Gastrocnemius medialis (tissue), 4 donors: ENCODE data around the gene OR4E2.

Experiments
- POLR2A ChIP-seq, 2 donors: fragments of 450-650 bp; IDR thresholded peaks; one replicate each; pipeline ENCODE4 v1.6.1; 2017; ENCODE audit warnings: antibody characterized with exemption in 2 of 2, mild to moderate bottlenecking in 2 of 2, moderate library complexity in 2 of 2
- TF ChIP-seq, protein P1 (sequence below), 5 experiments: fragments of 450-650 bp in 3 of 5; fragments of 200-600 bp in 2 of 5; sonication (generic) in 2 of 5; IDR thresholded peaks in 4 of 5; conservative IDR thresholded peaks in 1 of 5; 1 replicate in 4 of 5; 2 replicates in 1 of 5; pipeline ENCODE4 v1.5.1; 2016 to 2019; ENCODE audit warnings: antibody characterized with exemption in 5 of 5, mild to moderate bottlenecking in 3 of 5, moderate library complexity in 3 of 5

DNA sequence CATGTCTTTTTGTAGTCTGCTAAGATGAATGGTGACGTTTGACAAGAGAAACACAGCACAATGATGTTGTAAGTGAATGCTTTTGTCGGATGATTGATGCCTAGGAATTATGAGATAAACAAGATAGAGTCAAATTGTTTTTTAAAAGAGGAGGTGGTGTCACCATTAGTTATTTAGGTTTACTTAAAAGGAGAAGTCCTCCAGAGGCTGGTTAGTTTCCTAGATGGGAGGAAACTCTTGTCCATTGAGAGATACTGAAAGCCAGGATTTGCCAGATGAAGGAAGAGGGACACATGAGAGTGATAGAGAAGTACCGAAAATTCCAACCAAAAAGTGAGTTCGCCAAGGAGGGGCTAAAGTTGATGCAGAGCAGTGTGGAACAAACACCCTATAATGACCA is 18.8 kb upstream of the OR4E2 start, which contains the start of gene OR10G2:
- TF ChIP-seq, protein P1, sequence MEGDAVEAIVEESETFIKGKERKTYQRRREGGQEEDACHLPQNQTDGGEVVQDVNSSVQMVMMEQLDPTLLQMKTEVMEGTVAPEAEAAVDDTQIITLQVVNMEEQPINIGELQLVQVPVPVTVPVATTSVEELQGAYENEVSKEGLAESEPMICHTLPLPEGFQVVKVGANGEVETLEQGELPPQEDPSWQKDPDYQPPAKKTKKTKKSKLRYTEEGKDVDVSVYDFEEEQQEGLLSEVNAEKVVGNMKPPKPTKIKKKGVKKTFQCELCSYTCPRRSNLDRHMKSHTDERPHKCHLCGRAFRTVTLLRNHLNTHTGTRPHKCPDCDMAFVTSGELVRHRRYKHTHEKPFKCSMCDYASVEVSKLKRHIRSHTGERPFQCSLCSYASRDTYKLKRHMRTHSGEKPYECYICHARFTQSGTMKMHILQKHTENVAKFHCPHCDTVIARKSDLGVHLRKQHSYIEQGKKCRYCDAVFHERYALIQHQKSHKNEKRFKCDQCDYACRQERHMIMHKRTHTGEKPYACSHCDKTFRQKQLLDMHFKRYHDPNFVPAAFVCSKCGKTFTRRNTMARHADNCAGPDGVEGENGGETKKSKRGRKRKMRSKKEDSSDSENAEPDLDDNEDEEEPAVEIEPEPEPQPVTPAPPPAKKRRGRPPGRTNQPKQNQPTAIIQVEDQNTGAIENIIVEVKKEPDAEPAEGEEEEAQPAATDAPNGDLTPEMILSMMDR (IDR thresholded peaks at IDR 0.05 in 4 of 5, conservative IDR thresholded peaks at IDR 0.05 in 1 of 5) = no peak
- TF ChIP-seq POLR2A (IDR thresholded peaks at IDR 0.05) = no peak
